Activated T-cell treated with anti-CD3 and anti-CD28 coated beads, Interleukin-2, amount 50 U/mL, for 24 hours (primary cell): Measurements from ENCODE around the gene PGAP6.
"Not testable (repeated sequence)": the region's sequence is repeated elsewhere in the genome, so short reads cannot be mapped to it uniquely, and the experiment has no call there.

Experiments
- DNase-seq: peaks from one replicate; pipeline ENCODE4 v3.0.0-alpha.2; 2020
- H3K27ac Mint-ChIP-seq: 2 replicates; pipeline ENCODE4 v1.8.0; 2020; ENCODE audit warnings: mild to moderate bottlenecking, mixed read lengths
- H3K27me3 Mint-ChIP-seq: 2 replicates; pipeline ENCODE4 v1.8.0; 2020; ENCODE audit warnings: mixed read lengths
- H3K36me3 Mint-ChIP-seq: 2 replicates; pipeline ENCODE4 v1.8.0; 2020; ENCODE audit warnings: low read depth, mixed read lengths
- H3K4me1 Mint-ChIP-seq: 2 replicates; pipeline ENCODE4 v1.8.0; 2020; ENCODE audit warnings: low read depth, mixed read lengths
- H3K4me3 Mint-ChIP-seq: 2 replicates; pipeline ENCODE4 v1.8.0; 2020; ENCODE audit warnings: mild to moderate bottlenecking, moderate library complexity, mixed read lengths
- H3K9me3 Mint-ChIP-seq: 2 replicates; pipeline ENCODE4 v1.8.0; 2020; ENCODE audit warnings: mixed read lengths

PGAP6 gene, protein sequence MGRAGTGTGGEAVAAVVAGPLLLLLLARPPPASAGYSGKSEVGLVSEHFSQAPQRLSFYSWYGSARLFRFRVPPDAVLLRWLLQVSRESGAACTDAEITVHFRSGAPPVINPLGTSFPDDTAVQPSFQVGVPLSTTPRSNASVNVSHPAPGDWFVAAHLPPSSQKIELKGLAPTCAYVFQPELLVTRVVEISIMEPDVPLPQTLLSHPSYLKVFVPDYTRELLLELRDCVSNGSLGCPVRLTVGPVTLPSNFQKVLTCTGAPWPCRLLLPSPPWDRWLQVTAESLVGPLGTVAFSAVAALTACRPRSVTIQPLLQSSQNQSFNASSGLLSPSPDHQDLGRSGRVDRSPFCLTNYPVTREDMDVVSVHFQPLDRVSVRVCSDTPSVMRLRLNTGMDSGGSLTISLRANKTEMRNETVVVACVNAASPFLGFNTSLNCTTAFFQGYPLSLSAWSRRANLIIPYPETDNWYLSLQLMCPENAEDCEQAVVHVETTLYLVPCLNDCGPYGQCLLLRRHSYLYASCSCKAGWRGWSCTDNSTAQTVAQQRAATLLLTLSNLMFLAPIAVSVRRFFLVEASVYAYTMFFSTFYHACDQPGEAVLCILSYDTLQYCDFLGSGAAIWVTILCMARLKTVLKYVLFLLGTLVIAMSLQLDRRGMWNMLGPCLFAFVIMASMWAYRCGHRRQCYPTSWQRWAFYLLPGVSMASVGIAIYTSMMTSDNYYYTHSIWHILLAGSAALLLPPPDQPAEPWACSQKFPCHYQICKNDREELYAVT

GRCh38 chr16:381789-382717 is at the start of gene PGAP6:
Gene PGAP6, minus strand, starts transcription at chr16:381978. Its CDS starts 157 bp downstream, at chr16:381821.
- Mint-ChIP-seq H3K36me3 (no peaks in the 10 kb centered on the region), H3K27ac (peak within 1 kb of the TSS; percentile 82), H3K9me3 (no peaks in the 10 kb centered on the region), H3K4me1 (peaks cover 27% of the 10 kb centered on the region), H3K27me3 (no peaks in the 10 kb centered on the region), H3K4me3 (peak within 1 kb of the TSS; percentile 81)
- DNase-seq, result peak; percentile 77

- Mint-ChIP-seq H3K4me3 (no peak overlapping the region), H3K9me3 (no peaks in the 10 kb centered on the region), H3K36me3 (peaks cover 37% of the 10 kb centered on the region), H3K27ac (no peak overlapping the region), H3K4me1 (peaks cover 28% of the 10 kb centered on the region), H3K27me3 (no peaks in the 10 kb centered on the region)
- DNase-seq, result no peak
Measured at GRCh38 chr16:430904-431303, 49.1 kb upstream of the PGAP6 start.

DNA sequence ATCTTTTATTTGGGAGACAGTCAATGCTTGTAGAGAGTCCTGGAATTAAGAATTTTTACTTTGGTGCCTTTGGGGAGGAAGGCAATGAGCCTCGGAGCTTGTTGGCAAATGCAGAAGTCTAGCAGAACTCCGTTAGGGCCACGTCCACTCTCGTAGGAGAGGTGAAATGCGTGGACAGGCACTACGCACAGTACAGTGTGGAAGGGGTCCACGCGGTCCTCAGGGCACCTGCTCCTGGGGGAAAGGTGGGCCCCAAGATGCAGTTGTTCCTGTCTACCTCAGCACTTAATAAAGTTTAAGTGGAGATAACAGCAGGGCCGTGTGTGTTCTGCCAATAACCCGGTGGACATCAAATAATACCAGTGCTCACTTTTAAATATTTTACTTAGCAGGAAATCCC is 45.5 kb upstream of the PGAP6 start:
- peaks cover 39% of the 10 kb centered on the region for H3K4me1 Mint-ChIP-seq
- H3K4me3 Mint-ChIP-seq, result peak overlapping the region; percentile 78
- peak overlapping the region; percentile 66 for H3K27ac Mint-ChIP-seq
- peaks cover 11% of the 10 kb centered on the region for H3K27me3 Mint-ChIP-seq
- H3K36me3 Mint-ChIP-seq, result peaks cover 29% of the 10 kb centered on the region
- DNase-seq, result no peak
- H3K9me3 Mint-ChIP-seq, result no peaks in the 10 kb centered on the region

- Mint-ChIP-seq H3K4me3 (peak overlapping the region; percentile 78), H3K27ac (peak overlapping the region; percentile 66), H3K27me3 (peaks cover 11% of the 10 kb centered on the region), H3K36me3 (peaks cover 29% of the 10 kb centered on the region), H3K4me1 (peaks cover 39% of the 10 kb centered on the region), H3K9me3 (no peaks in the 10 kb centered on the region)
- DNase-seq, result no peak
Measured at GRCh38 chr16:426906-427249, 45.1 kb upstream of the PGAP6 start.

- Mint-ChIP-seq H3K4me3 (peak overlapping the region; percentile 78), H3K9me3 (no peaks in the 10 kb centered on the region), H3K27me3 (peaks cover 11% of the 10 kb centered on the region), H3K27ac (peak overlapping the region; percentile 66), H3K4me1 (peaks cover 39% of the 10 kb centered on the region), H3K36me3 (peaks cover 29% of the 10 kb centered on the region)
- peak; percentile 45 for DNase-seq
Measured at GRCh38 chr16:426115-426905, 44.5 kb upstream of the PGAP6 start.

DNA sequence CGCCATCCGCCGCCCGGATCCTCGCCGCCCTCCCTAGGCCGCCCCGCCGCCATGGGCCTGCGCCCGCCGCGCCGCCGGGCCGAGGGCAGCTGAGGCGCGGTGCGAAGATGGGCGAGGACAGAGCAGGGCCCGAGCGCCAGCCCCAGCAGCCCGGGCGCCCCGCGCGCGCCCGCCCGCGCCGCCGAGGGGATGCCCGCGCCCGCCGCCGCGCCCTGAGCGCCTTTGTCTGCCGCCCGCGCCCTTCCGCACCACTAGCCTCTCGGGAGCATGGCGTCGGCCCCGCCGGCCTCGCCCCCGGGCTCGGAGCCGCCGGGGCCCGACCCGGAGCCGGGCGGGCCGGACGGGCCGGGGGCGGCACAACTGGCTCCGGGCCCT is 43.9 kb upstream of the PGAP6 start:
- DNase-seq, result no peak
- Mint-ChIP-seq H3K36me3 (peaks cover 25% of the 10 kb centered on the region), H3K4me3 (peak overlapping the region; percentile 80), H3K27ac (peak overlapping the region; percentile 91), H3K27me3 (peaks cover 11% of the 10 kb centered on the region), H3K4me1 (peaks cover 36% of the 10 kb centered on the region), H3K9me3 (no peaks in the 10 kb centered on the region)

- H3K4me3 Mint-ChIP-seq, result peak within 1 kb of the TSS; percentile 80
- peaks cover 36% of the 10 kb centered on the region for H3K4me1 Mint-ChIP-seq
- peak; percentile 93 for DNase-seq
- H3K9me3 Mint-ChIP-seq, result no peaks in the 10 kb centered on the region
- peaks cover 11% of the 10 kb centered on the region for H3K27me3 Mint-ChIP-seq
- H3K36me3 Mint-ChIP-seq, result peaks cover 23% of the 10 kb centered on the region
- H3K27ac Mint-ChIP-seq, result peak within 1 kb of the TSS; percentile 91
Measured at GRCh38 chr16:425082-425718, 43.4 kb upstream of the PGAP6 start, which contains the start of gene RAB11FIP3. Gene RAB11FIP3, plus strand, starts transcription at chr16:425649. Its CDS starts 358 bp downstream, at chr16:426007.

- peaks cover 11% of the 10 kb centered on the region for H3K27me3 Mint-ChIP-seq
- H3K27ac Mint-ChIP-seq, result peak overlapping the region; percentile 50
- DNase-seq, result no peak
- H3K4me3 Mint-ChIP-seq, result peak overlapping the region; percentile 80
- H3K4me1 Mint-ChIP-seq, result peaks cover 36% of the 10 kb centered on the region
- peaks cover 20% of the 10 kb centered on the region for H3K36me3 Mint-ChIP-seq
- no peaks in the 10 kb centered on the region for H3K9me3 Mint-ChIP-seq
Measured at GRCh38 chr16:424623-425081, 42.9 kb upstream of the PGAP6 start.

DNA sequence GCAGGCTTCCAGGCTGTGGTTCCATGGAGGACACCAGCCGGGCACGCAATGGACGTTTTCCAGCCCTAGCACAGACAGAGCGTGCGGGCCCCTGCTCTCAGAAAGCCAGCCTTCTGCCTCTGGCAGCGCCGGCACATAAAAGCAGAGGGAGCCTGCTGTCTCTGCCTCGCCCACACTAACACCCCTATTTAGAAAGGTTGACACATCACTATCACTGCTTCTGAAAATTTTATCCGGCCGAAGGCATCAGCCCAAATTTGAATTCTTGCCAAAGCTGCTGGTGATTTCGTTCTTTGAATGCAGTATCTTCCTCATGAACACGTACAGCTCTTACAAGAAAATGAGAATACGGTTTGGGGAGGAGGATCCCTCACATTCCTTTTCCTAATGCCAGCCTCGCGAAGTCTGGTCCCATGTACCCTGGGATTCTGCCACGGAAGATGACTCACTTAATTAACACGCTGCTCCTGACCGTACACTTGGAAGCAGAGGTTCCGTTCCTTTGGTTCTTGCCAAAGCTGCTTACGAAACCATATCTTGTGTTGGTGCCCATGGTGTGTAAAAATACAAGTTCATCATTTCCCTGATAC is 42.4 kb upstream of the PGAP6 start:
- Mint-ChIP-seq H3K4me3 (peak overlapping the region; percentile 80), H3K9me3 (no peaks in the 10 kb centered on the region), H3K27ac (peak overlapping the region; percentile 50), H3K36me3 (peaks cover 17% of the 10 kb centered on the region), H3K27me3 (peaks cover 11% of the 10 kb centered on the region), H3K4me1 (peaks cover 35% of the 10 kb centered on the region)
- DNase-seq, result no peak

- Mint-ChIP-seq H3K27me3 (peaks cover 11% of the 10 kb centered on the region), H3K4me1 (peaks cover 17% of the 10 kb centered on the region)
- not testable (repeated sequence) for H3K36me3 Mint-ChIP-seq, H3K4me3 Mint-ChIP-seq, DNase-seq, H3K9me3 Mint-ChIP-seq, H3K27ac Mint-ChIP-seq
Measured at GRCh38 chr16:422179-422578, 40.4 kb upstream of the PGAP6 start.

GRCh38 chr16:415170-415498 is 33.4 kb upstream of the PGAP6 start:
- H3K27me3 Mint-ChIP-seq, H3K4me3 Mint-ChIP-seq, H3K9me3 Mint-ChIP-seq, H3K4me1 Mint-ChIP-seq, H3K27ac Mint-ChIP-seq, DNase-seq: not testable (repeated sequence)
- H3K36me3 Mint-ChIP-seq, result peaks cover 10% of the 10 kb centered on the region

- DNase-seq, result no peak
- Mint-ChIP-seq H3K27ac (no peak overlapping the region), H3K4me1 (no peaks in the 10 kb centered on the region), H3K36me3 (peaks cover 13% of the 10 kb centered on the region), H3K4me3 (no peak overlapping the region), H3K27me3 (no peaks in the 10 kb centered on the region), H3K9me3 (no peaks in the 10 kb centered on the region)
Measured at GRCh38 chr16:414395-415169, 32.8 kb upstream of the PGAP6 start.
